ENCODE results near the gene ZNF609. TPM values are rescaled to one million over a fixed set of nuclear protein-coding genes. Genes with fewer than 3 reads are reported as not detected.

Gene ZNF609
- total and polyA plus RNA-seq, 4 donors: 8.1 to 54.2 (median 22.0) TPM

- Histone ChIP-seq H3K4me1 (ENCODE audit: control insufficient read depth in 5 of 5, insufficient read depth in 5 of 5, low read length in 5 of 5) (peaks cover 0 to 10% (median 6%) of the 10 kb centered on the region in 5 donors), H3K9me3 (ENCODE audit: control insufficient read depth in 4 of 4, insufficient read depth in 3 of 4, low read length in 3 of 4) (no peaks in the 10 kb centered on the region), H3K4me3 (no peak overlapping the region), H3K27ac (ENCODE audit: low read depth in 1 of 2, low read length in 1 of 2) (peak overlapping the region; percentile 63 to 82), H3K27me3 (ENCODE audit: control insufficient read depth in 3 of 3, insufficient read depth in 3 of 3, low read length in 2 of 3) (no peaks in the 10 kb centered on the region), H3K9ac (ENCODE audit: insufficient read depth in 1 of 2, low read length in 2 of 2) (no peak overlapping the region), H3K36me3 (ENCODE audit: control insufficient read depth in 4 of 4, insufficient read depth in 4 of 4, low read length in 4 of 4) (peaks cover 0 to 5% (median 0%) of the 10 kb centered on the region in 4 donors)
- TF ChIP-seq CTCF (IDR thresholded peaks at IDR 0.05; ENCODE audit: control extremely low read depth, extremely low read depth): no peak
- ATAC-seq (ENCODE audit: insufficient read depth, low FRiP score) (no peak), DNase-seq (no peak)
- WGBS, 2 donors: 40 to 49% methylated on average over 18 of the region's 18 CpGs
Measured at GRCh38 chr15:64717735-64718495, 257.5 kb downstream of the ZNF609 start.

GRCh38 chr15:64720188-64720587, 259.8 kb downstream of the ZNF609 start:
- H3K27ac ChIP-seq (ENCODE audit: low read depth in 1 of 2, low read length in 1 of 2): no peak overlapping the region
- H3K4me3 ChIP-seq: no peak overlapping the region
- H3K4me1 ChIP-seq (ENCODE audit: control insufficient read depth in 5 of 5, insufficient read depth in 5 of 5, low read length in 5 of 5): peaks cover 0 to 10% (median 6%) of the 10 kb centered on the region in 5 donors
- H3K9me3 ChIP-seq (ENCODE audit: control insufficient read depth in 4 of 4, insufficient read depth in 3 of 4, low read length in 3 of 4): no peaks in the 10 kb centered on the region
- ATAC-seq (ENCODE audit: insufficient read depth, low FRiP score): no peak
- no peaks in the 10 kb centered on the region for H3K27me3 ChIP-seq (ENCODE audit: control insufficient read depth in 3 of 3, insufficient read depth in 3 of 3, low read length in 2 of 3)
- H3K36me3 ChIP-seq (ENCODE audit: control insufficient read depth in 4 of 4, insufficient read depth in 4 of 4, low read length in 4 of 4): peaks cover 0 to 5% (median 0%) of the 10 kb centered on the region in 4 donors
- TF ChIP-seq CTCF (IDR thresholded peaks at IDR 0.05; ENCODE audit: control extremely low read depth, extremely low read depth): no peak
- no peak overlapping the region for H3K9ac ChIP-seq (ENCODE audit: insufficient read depth in 1 of 2, low read length in 2 of 2)
- DNase-seq: peak in 2 of 3 donors; percentile 19 to 26
- WGBS, 2 donors: 82 to 83% methylated on average over 3 of the region's 3 CpGs

- no peaks in the 10 kb centered on the region for H3K36me3 ChIP-seq (ENCODE audit: control insufficient read depth in 4 of 4, insufficient read depth in 4 of 4, low read length in 4 of 4)
- H3K4me3 ChIP-seq: no peak overlapping the region
- H3K9me3 ChIP-seq (ENCODE audit: control insufficient read depth in 4 of 4, insufficient read depth in 3 of 4, low read length in 3 of 4): no peaks in the 10 kb centered on the region
- no peak for DNase-seq
- H3K9ac ChIP-seq (ENCODE audit: insufficient read depth in 1 of 2, low read length in 2 of 2): no peak overlapping the region
- H3K27ac ChIP-seq (ENCODE audit: low read depth in 1 of 2, low read length in 1 of 2): no peak overlapping the region
- 90 to 94% methylated on average over 5 of the region's 5 CpGs for WGBS, 2 donors
- no peak for TF ChIP-seq CTCF (IDR thresholded peaks at IDR 0.05; ENCODE audit: control extremely low read depth, extremely low read depth)
- no peaks in the 10 kb centered on the region for H3K27me3 ChIP-seq (ENCODE audit: control insufficient read depth in 3 of 3, insufficient read depth in 3 of 3, low read length in 2 of 3)
- ATAC-seq (ENCODE audit: insufficient read depth, low FRiP score): no peak
- peaks cover 0 to 3% (median 0%) of the 10 kb centered on the region in 5 donors for H3K4me1 ChIP-seq (ENCODE audit: control insufficient read depth in 5 of 5, insufficient read depth in 5 of 5, low read length in 5 of 5)
Measured at GRCh38 chr15:64730151-64730550, 269.8 kb downstream of the ZNF609 start.
